Tongue (tissue), 2 donors: Measurements from ENCODE around the gene MIEF1. TPM values are rescaled to one million over a fixed set of nuclear protein-coding genes. Genes with fewer than 3 reads are reported as not detected.
"Not testable (repeated sequence)": the region's sequence is repeated elsewhere in the genome, so short reads cannot be mapped to it uniquely, and the experiment has no call there.

Experiments
- DNase-seq: peaks from one replicate; pipeline ENCODE4 v3.0.0-alpha.2; 2015
- total RNA-seq: library from RNA; depleted of rRNA; stranded (reverse); fragments of >200 nt; gene quantifications from one replicate; pipeline ENCODE4 v1.2.3, GENCODE V29; 2014

Gene MIEF1
- total RNA-seq, 1 donor from 2014 or later, result 16.0 TPM

- no peak for DNase-seq
These were observed 13.4 kb downstream of the MIEF1 start for GRCh38 chr22:39515266-39516050.

GRCh38 chr22:39517470-39517869 lies 15.4 kb downstream of the MIEF1 start:
- no peak for DNase-seq

- no peak for DNase-seq
These were observed 16.2 kb downstream of the MIEF1 start for GRCh38 chr22:39518144-39518786.

GRCh38 chr22:39518996-39519680 lies 17.0 kb downstream of the MIEF1 start:
- no peak for DNase-seq

GRCh38 chr22:39519681-39520225 lies 17.7 kb downstream of the MIEF1 start:
- peak; percentile 100 for DNase-seq

- DNase-seq, result peak; percentile 92
These were observed 18.4 kb downstream of the MIEF1 start, which contains the start of gene ATF4 for GRCh38 chr22:39520226-39521105. Gene ATF4 (plus strand): TSS chr22:39520562. CDS start chr22:39521446, 884 bp downstream.

- not testable (repeated sequence) for DNase-seq
These were observed 19.2 kb downstream of the MIEF1 start for GRCh38 chr22:39521106-39521885.

GRCh38 chr22:39522091-39522490 lies 20.0 kb downstream of the MIEF1 start:
- DNase-seq, result not testable (repeated sequence)

GRCh38 chr22:39522567-39523300 lies 20.6 kb downstream of the MIEF1 start:
- DNase-seq, result peak; percentile 87

- DNase-seq, result no peak
These were observed 22.1 kb downstream of the MIEF1 start for GRCh38 chr22:39524089-39524752.

GRCh38 chr22:39524753-39525657 lies 22.9 kb downstream of the MIEF1 start:
- DNase-seq, result no peak

GRCh38 chr22:39525658-39525975 lies 23.5 kb downstream of the MIEF1 start:
- DNase-seq, result no peak

- DNase-seq, result no peak
These were observed 24.7 kb downstream of the MIEF1 start for GRCh38 chr22:39526736-39527171.

- DNase-seq, result peak; percentile 65
These were observed 25.4 kb downstream of the MIEF1 start for GRCh38 chr22:39527481-39527961.

- DNase-seq, result no peak
These were observed 26.1 kb downstream of the MIEF1 start for GRCh38 chr22:39528080-39528661.

- peak; percentile 95 for DNase-seq
These were observed 26.8 kb downstream of the MIEF1 start for GRCh38 chr22:39528681-39529486.

GRCh38 chr22:39529487-39529851 lies 27.4 kb downstream of the MIEF1 start:
- DNase-seq, result no peak
